Astrocyte (in vitro differentiated cells and primary cell): Measurements from ENCODE around the gene SEMG1.

Source experiments
- CTCF ChIP-seq: IDR thresholded peaks from 2 replicates; pipeline ENCODE4 v1.5.1; 2011; ENCODE audit warnings: low read depth, mild to moderate bottlenecking, inconsistent platforms, low read length, moderate library complexity; ENCODE audit not compliant: insufficient read depth
- EZH2 ChIP-seq: IDR thresholded peaks from 2 replicates; pipeline ENCODE4 v1.6.1; 2012; ENCODE audit warnings: mild to moderate bottlenecking, low read length, inconsistent platforms; ENCODE audit not compliant: insufficient read depth

GRCh38 chr20:45173522-45173921, 33.3 kb upstream of the SEMG1 start:
- TF ChIP-seq CTCF (no peak), EZH2 (no peak)
